HK-2 (cell line): ENCODE measurements around the gene CRCP.
"Not testable (repeated sequence)": the region's sequence is repeated elsewhere in the genome, so short reads cannot be mapped to it uniquely, and the experiment has no call there.

Experiments used
- DNase-seq: peaks from one replicate; pipeline ENCODE4 v3.0.0-alpha.2; 2018; ENCODE audit not compliant: unreplicated experiment

The CRCP gene

GRCh38 chr7:66152371-66153191 is 37.9 kb downstream of the CRCP start:
- no peak for DNase-seq

DNA sequence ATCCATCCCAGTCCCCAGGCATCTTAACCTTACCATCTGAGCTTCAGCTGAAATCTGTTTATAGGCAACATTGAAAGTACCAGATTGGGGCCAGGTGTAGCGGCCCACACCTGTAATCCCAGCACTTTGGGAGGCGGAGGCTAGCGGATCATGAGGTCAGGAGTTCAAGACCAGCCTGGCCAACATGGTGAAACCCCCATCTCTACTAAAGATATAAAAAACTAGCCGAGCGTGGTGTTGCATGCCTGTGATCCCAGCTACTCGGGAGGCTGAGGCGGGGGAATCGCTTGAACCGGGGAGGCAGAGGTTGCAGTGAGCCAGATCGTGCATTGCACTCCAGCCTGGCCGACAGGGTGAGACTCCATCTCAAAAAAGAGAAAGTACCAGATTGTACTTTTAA is 39.0 kb downstream of the CRCP start:
- no peak for DNase-seq

GRCh38 chr7:66156035-66156434 is 41.4 kb downstream of the CRCP start:
- DNase-seq = not testable (repeated sequence)

GRCh38 chr7:66157060-66157459 is 42.4 kb downstream of the CRCP start:
- peak; percentile 38 for DNase-seq

GRCh38 chr7:66162622-66163021 is 48.0 kb downstream of the CRCP start:
- DNase-seq = no peak

GRCh38 chr7:66163186-66163610 is 48.6 kb downstream of the CRCP start:
- DNase-seq = no peak

DNA sequence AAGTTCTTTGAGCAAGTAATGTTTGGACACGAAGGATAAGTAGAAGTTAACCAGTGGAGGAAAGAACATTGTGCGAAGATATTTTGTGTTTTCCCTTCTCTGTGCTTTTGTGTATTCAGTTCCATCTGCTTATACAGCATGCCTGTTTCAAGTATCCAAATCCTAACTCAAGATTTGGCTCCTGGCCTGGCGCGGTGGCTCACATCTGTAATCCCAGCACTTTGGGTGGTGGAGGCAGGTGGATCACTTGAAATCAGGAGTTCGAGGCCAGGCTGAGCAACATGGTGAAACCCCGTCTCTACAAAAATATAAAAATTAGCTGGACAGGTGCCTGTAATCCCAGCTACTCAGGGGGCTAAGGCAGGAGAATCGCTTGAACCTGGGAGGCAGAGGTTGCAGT is 49.7 kb downstream of the CRCP start:
- no peak for DNase-seq

- DNase-seq = no peak
Measured at GRCh38 chr7:66167773-66168387, 53.2 kb downstream of the CRCP start.

GRCh38 chr7:66169616-66170015 is 55.0 kb downstream of the CRCP start:
- no peak for DNase-seq

DNA sequence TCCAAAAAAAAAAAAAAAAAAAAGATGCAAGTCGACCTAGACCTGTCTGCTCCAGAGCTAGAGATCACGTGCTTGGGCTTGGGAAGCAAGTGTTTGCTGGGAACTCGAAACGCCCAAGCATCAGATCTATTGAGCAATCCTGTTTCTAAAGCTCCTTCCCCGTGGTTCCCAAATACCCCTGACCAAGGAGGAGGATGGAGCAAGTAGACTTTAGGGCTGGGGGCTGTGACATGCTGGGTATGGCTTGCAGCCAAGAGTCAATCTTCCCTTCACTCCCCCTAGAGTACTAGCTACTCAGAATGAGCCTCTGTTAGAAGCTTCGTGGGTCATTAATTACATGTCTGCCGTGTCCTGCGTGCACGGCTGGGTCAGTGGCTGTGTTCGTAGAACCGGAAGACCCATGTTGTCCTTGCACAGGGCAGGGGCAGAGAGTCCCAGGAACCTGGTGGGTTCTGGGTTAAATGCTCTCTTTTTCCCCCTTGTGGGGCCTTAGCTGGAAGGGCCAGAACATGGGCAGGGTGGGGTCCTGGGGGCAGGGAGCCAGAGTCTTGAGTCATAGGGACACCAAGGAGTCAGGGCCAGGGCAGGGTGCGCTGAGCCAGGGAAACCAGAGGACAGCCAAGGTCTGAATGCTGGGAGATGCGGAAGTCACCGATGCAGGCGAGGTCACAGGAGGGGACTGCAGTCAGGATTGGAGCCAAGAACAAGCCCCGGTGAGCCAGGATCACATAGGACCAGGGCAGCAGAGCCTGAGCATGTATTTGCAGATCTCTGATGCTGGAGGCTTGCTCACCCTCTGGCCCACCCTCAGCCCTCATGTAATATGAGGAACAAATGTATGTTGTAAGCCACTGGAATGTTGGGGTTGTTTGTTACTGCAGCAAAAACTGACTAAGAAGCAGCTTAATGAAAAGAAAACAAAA is 55.9 kb downstream of the CRCP start:
- DNase-seq = peak; percentile 63

- DNase-seq = not testable (repeated sequence)
Measured at GRCh38 chr7:66172536-66173401, 58.1 kb downstream of the CRCP start.

DNA sequence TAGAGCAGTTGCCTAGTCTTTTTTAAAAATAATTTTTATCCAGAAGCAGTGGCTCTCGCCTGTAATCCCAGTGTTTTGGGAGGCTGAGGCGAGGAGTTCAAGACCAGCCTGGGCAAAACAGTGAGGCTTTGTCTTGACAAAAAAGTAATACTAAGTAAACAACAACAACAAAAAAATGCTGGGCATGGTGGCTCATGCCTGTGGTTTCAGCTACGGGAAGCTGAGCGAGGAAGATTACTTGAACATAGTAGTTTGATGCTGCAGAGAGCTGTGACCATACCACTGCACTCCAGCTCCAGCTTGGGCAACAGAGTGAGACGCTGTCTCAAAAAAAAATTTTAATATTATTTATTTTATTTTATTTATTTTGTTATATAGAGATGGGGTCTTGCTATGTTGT is 59.2 kb downstream of the CRCP start:
- no peak for DNase-seq

- not testable (repeated sequence) for DNase-seq
Measured at GRCh38 chr7:66175006-66175405, 60.4 kb downstream of the CRCP start.

DNA sequence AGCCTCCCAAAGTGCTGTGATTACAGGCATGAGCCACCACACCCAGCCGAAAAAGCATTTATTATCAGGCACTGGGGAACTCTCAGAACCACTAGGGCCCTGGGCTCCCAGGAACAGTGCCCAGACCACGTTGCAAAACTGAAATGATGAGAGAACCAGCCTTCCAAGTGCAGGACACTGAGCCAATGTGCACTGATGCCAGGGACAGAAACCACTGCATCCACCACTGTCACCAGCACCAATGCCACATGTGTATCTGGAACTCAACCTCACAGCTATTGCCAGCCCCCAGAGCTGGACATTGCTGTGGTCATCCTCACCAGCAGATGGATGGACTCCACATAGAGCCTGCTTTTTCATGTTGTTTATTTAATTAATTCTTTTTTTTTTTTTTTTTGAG is 62.3 kb downstream of the CRCP start:
- no peak for DNase-seq

DNA sequence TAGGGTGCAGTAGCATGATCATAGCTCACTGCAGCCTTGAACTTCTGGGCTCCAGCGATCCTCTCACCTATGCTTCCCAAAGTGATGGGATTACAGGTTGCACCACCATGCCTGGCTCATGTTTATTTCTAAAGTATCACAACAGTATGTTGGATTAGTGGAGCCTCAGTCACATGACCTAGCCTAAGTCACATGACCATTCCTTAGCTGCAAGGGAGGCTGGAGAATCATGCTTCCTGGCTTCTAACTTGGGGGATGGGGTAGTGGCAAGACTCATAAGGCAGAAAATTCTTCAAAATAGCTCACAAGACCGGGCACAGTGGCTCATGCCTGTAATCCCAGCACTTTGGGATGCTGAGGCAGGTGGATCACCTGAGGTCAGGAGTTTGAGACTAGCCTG is 63.6 kb downstream of the CRCP start:
- DNase-seq = no peak

- DNase-seq = no peak
Measured at GRCh38 chr7:66181329-66181728, 66.7 kb downstream of the CRCP start.

- DNase-seq = no peak
Measured at GRCh38 chr7:66181845-66182244, 67.2 kb downstream of the CRCP start.

- DNase-seq = no peak
Measured at GRCh38 chr7:66182920-66183319, 68.3 kb downstream of the CRCP start.

- DNase-seq = peak; percentile 30
Measured at GRCh38 chr7:66183700-66184099, 69.1 kb downstream of the CRCP start.

DNA sequence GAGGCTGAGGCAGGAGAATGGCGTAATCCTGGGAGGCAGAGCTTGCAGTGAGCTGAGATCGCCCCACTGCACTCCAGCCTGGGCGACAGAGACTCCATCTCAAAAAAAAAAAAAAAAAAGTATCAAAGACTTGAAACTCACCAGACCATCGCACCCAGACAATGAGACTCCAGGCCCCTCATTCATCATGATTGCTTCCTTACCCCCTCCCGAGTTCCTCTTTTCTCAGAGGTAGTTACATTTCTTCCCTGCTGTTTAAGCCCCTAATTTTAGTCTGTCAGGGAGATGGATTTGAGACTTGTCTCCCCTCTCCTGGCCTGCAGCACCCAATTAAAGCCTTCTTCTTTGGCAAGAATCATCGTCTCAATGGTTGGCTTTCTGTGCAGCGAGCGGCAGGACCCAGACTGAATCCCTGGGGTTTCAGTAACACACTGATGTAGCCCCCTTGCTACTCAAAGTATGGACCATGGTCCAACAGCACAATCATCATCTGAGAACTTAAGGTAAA is 71.1 kb downstream of the CRCP start:
- DNase-seq = no peak

DNA sequence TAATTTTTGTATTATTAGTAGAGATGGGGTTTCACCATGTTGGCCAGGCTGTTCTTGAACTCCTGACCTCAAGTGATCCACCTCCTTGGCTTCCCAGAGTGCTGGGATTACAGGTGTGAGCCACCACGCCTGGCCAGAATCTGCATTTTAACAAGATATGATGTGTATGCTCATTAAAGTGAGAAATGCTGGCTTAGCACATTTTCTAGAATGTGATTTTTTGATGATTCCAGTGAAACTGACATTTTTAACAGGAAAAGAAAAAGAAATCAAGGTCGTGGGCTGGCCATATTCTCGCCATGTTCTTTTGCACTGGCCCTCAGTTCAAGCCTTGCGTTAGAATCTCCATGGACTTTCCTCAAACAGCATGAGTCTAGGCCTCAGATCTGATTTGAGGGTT is 72.3 kb downstream of the CRCP start:
- DNase-seq = no peak
